WI38 (cell line): ENCODE results near the gene EDEM2.
"Not testable (repeated sequence)": the region's sequence is repeated elsewhere in the genome, so short reads cannot be mapped to it uniquely, and the experiment has no call there.

ENCODE experiments used
- H3K4me3 ChIP-seq: 2 replicates; pipeline ENCODE4 v1.5.1; 2011; ENCODE audit warnings: low read depth, mild to moderate bottlenecking, control low read depth, low read length
- CTCF ChIP-seq: IDR thresholded peaks from 2 replicates; pipeline ENCODE4 v1.5.1; 2012; ENCODE audit warnings: low read depth, mild to moderate bottlenecking, control low read depth, low read length

The EDEM2 gene

GRCh38 chr20:35173576-35174192, 26.5 kb upstream of the EDEM2 start:
- TF ChIP-seq CTCF = no peak
- H3K4me3 ChIP-seq = no peak overlapping the region

GRCh38 chr20:35172434-35172806, 25.3 kb upstream of the EDEM2 start:
- H3K4me3 ChIP-seq = peak overlapping the region; percentile 65
- TF ChIP-seq CTCF = no peak

- peak within 1 kb of the TSS; percentile 65 for H3K4me3 ChIP-seq
- no peak for TF ChIP-seq CTCF
These were observed 24.8 kb upstream of the EDEM2 start, which contains the start of gene PROCR for GRCh38 chr20:35171753-35172433. Gene PROCR, plus strand, starts transcription at chr20:35172072. Its CDS starts 83 bp downstream, at chr20:35172155.

GRCh38 chr20:35171438-35171752, 24.3 kb upstream of the EDEM2 start:
- peak overlapping the region; percentile 65 for H3K4me3 ChIP-seq
- TF ChIP-seq CTCF = no peak

GRCh38 chr20:35168701-35169409, 21.7 kb upstream of the EDEM2 start:
- H3K4me3 ChIP-seq = not testable (repeated sequence)

GRCh38 chr20:35167787-35168186, 20.7 kb upstream of the EDEM2 start:
- TF ChIP-seq CTCF = no peak

GRCh38 chr20:35166242-35166830, 19.2 kb upstream of the EDEM2 start:
- H3K4me3 ChIP-seq = no peak overlapping the region
- no peak for TF ChIP-seq CTCF

More at GRCh38 chr20:35167787-35168186, 20.7 kb upstream of the EDEM2 start:
- H3K4me3 ChIP-seq = no peak overlapping the region
